K562 (cell line): ENCODE measurements around the gene PABPC1L. TPM values are rescaled to one million over a fixed set of nuclear protein-coding genes. Genes with fewer than 3 reads are reported as not detected.

Experiments
- ASH1L ChIP-seq: fragments of 450-650 bp; IDR thresholded peaks from 2 replicates; pipeline ENCODE4 v1.6.1; 2018; ENCODE audit warnings: borderline replicate concordance, mild to moderate bottlenecking, low read depth; ENCODE audit not compliant: partially characterized antibody
- ATF7 ChIP-seq: fragments of 450-650 bp; IDR thresholded peaks from 2 replicates; pipeline ENCODE4 v1.7.1; 2014; ENCODE audit warnings: mild to moderate bottlenecking, moderate library complexity
- POLR2AphosphoS2 ChIP-seq: IDR thresholded peaks from 2 replicates; pipeline ENCODE4 v1.6.1; 2012; ENCODE audit warnings: low read length, improper control_type of control experiment
- SMARCB1 ChIP-seq: IDR thresholded peaks from 2 replicates; pipeline ENCODE4 v1.6.1; 2011; ENCODE audit warnings: improper control_type of control experiment, low read depth; ENCODE audit not compliant: insufficient read length
- SMARCC2 ChIP-seq: fragments of 450-650 bp; IDR thresholded peaks from 2 replicates; pipeline ENCODE4 v1.6.1; 2017; ENCODE audit warnings: antibody characterized with exemption, moderate library complexity, mild to moderate bottlenecking, low read depth
- ZBTB7A ChIP-seq: IDR thresholded peaks from 2 replicates; pipeline ENCODE4 v1.6.1; 2011; ENCODE audit warnings: low read depth, mild to moderate bottlenecking, low read length, moderate library complexity, borderline replicate concordance; ENCODE audit not compliant: control insufficient read depth
- polyA plus RNA-seq, 8 experiments: library from polyadenylated mRNA; depleted of rRNA in 4 of 8; stranded (reverse) in 5 of 8; unstranded in 3 of 8; fragments of >200 nt; fragmentation: Nextera tagmentation in 2 of 8; fragmentation: Illumina TruSeq in 1 of 8; extraction: Ambion mirVana in 2 of 8; extraction: Trizol in 1 of 8; gene quantifications; 2 replicates each; pipeline versions ENCODE4 v1.2.1 to v1.2.3, GENCODE V29; 2011 to 2014; ENCODE audit warnings: inconsistent platforms in 1 of 8, missing spikeins in 1 of 8
- total RNA-seq, 7 experiments: library from RNA; depleted of rRNA in 6 of 7; stranded (reverse); fragments of >200 nt in 6 of 7; fragmentation: Illumina TruSeq in 2 of 7; extraction: Trizol in 2 of 7; gene quantifications; 2 replicates each; pipeline versions ENCODE4 v1.2.1 to v1.2.3, GENCODE V29; 2011 to 2021; ENCODE audit warnings: low replicate concordance in 1 of 7
- TF ChIP-seq, protein P1 (sequence below), 2 experiments: fragments of 450-650 bp; formaldehyde crosslinking in 1 of 2; IDR thresholded peaks; 2 replicates each; pipeline versions ENCODE4 v1.4.0 to v1.6.1; 2014 to 2020; ENCODE audit warnings: mild to moderate bottlenecking in 2 of 2, borderline replicate concordance in 1 of 2, low read depth in 1 of 2
- TF ChIP-seq, protein P2 (sequence below): sonication (generic); formaldehyde crosslinking; IDR thresholded peaks from 2 replicates; pipeline ENCODE4 v1.8.1; 2023; ENCODE audit warnings: mild to moderate bottlenecking, missing genetic modification reagents
- TF ChIP-seq, protein P3 (sequence below): sonication (generic); IDR thresholded peaks from 2 replicates; pipeline ENCODE4 v1.6.1; 2016
- TF ChIP-seq, protein P4 (sequence below): fragments of 450-650 bp; IDR thresholded peaks from 2 replicates; pipeline ENCODE4 v1.6.1; 2016; ENCODE audit warnings: low read depth, mild to moderate bottlenecking, moderate library complexity
- TF ChIP-seq, protein P5 (sequence below): fragments of 150-350 bp; IDR thresholded peaks from 2 replicates; pipeline ENCODE4 v1.6.1; 2014; ENCODE audit warnings: low read depth, mild to moderate bottlenecking, low read length, borderline replicate concordance

Gene PABPC1L
- total and polyA plus RNA-seq, 9 of the 15 experiments (the other 6 are each of a cell fraction or from before 2014, with no cell fraction given), result 6.0 to 90.3 (median 15.8) TPM

DNA sequence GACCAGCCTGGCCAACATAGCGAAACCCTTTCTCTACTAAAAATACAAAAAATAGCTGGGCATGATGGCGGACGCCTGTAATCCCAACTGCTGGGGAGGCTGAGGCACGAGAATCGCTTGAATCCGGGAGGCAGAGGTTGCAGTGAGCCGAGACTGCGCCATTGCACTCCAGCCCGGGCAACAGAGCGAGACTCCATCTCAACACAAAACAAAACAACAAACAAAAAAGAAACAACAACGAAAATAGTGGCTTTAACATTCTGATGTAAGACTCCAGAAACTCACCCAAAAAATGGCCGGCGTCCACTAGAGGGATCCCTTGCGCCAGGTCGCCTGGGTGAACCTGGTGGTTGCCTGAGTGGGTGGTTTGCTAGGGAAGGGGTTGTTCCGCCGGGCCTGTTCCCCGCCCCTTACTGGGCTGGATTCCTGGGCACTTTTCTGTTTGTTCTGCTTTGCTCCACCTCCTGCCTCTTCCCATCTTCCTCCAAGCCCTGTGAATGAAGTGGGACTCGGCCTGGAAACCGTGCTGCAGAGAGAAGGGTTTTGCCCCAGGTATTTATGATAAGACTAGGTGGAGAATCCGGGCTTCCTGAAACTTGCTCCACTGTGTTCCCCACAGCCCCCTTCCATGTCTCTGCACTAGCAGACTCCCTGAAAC, 1.5 kb downstream of the PABPC1L start (continued):
- TF ChIP-seq, protein P1, sequence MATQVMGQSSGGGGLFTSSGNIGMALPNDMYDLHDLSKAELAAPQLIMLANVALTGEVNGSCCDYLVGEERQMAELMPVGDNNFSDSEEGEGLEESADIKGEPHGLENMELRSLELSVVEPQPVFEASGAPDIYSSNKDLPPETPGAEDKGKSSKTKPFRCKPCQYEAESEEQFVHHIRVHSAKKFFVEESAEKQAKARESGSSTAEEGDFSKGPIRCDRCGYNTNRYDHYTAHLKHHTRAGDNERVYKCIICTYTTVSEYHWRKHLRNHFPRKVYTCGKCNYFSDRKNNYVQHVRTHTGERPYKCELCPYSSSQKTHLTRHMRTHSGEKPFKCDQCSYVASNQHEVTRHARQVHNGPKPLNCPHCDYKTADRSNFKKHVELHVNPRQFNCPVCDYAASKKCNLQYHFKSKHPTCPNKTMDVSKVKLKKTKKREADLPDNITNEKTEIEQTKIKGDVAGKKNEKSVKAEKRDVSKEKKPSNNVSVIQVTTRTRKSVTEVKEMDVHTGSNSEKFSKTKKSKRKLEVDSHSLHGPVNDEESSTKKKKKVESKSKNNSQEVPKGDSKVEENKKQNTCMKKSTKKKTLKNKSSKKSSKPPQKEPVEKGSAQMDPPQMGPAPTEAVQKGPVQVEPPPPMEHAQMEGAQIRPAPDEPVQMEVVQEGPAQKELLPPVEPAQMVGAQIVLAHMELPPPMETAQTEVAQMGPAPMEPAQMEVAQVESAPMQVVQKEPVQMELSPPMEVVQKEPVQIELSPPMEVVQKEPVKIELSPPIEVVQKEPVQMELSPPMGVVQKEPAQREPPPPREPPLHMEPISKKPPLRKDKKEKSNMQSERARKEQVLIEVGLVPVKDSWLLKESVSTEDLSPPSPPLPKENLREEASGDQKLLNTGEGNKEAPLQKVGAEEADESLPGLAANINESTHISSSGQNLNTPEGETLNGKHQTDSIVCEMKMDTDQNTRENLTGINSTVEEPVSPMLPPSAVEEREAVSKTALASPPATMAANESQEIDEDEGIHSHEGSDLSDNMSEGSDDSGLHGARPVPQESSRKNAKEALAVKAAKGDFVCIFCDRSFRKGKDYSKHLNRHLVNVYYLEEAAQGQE (IDR thresholded peaks at IDR 0.05; ENCODE audit: borderline replicate concordance), result peak; percentile 20; the same call in 1 of the 2 replicates
- TF ChIP-seq, protein P1 (CRISPR knock-in tag; IDR thresholded peaks at IDR 0.05; ENCODE audit: low read depth), result no peak
- TF ChIP-seq, protein P2, sequence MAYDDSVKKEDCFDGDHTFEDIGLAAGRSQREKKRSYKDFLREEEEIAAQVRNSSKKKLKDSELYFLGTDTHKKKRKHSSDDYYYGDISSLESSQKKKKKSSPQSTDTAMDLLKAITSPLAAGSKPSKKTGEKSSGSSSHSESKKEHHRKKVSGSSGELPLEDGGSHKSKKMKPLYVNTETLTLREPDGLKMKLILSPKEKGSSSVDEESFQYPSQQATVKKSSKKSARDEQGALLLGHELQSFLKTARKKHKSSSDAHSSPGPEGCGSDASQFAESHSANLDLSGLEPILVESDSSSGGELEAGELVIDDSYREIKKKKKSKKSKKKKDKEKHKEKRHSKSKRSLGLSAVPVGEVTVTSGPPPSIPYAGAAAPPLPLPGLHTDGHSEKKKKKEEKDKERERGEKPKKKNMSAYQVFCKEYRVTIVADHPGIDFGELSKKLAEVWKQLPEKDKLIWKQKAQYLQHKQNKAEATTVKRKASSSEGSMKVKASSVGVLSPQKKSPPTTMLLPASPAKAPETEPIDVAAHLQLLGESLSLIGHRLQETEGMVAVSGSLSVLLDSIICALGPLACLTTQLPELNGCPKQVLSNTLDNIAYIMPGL, result no peak
- TF ChIP-seq, protein P3, sequence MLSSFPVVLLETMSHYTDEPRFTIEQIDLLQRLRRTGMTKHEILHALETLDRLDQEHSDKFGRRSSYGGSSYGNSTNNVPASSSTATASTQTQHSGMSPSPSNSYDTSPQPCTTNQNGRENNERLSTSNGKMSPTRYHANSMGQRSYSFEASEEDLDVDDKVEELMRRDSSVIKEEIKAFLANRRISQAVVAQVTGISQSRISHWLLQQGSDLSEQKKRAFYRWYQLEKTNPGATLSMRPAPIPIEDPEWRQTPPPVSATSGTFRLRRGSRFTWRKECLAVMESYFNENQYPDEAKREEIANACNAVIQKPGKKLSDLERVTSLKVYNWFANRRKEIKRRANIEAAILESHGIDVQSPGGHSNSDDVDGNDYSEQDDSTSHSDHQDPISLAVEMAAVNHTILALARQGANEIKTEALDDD, result 0 out of 2 replicates have a peak, but pooled peaks have one; percentile 33
- peak; percentile 33; the same call in 1 of the 2 replicates for TF ChIP-seq ZBTB7A
- TF ChIP-seq, protein P4, sequence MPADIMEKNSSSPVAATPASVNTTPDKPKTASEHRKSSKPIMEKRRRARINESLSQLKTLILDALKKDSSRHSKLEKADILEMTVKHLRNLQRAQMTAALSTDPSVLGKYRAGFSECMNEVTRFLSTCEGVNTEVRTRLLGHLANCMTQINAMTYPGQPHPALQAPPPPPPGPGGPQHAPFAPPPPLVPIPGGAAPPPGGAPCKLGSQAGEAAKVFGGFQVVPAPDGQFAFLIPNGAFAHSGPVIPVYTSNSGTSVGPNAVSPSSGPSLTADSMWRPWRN, result no peak
- TF ChIP-seq ASH1L, result no peak
- TF ChIP-seq SMARCB1, result no peak
- peak; percentile 77 for TF ChIP-seq ATF7
- no peak for TF ChIP-seq SMARCC2
- TF ChIP-seq POLR2AphosphoS2, result no peak
- TF ChIP-seq, protein P5, sequence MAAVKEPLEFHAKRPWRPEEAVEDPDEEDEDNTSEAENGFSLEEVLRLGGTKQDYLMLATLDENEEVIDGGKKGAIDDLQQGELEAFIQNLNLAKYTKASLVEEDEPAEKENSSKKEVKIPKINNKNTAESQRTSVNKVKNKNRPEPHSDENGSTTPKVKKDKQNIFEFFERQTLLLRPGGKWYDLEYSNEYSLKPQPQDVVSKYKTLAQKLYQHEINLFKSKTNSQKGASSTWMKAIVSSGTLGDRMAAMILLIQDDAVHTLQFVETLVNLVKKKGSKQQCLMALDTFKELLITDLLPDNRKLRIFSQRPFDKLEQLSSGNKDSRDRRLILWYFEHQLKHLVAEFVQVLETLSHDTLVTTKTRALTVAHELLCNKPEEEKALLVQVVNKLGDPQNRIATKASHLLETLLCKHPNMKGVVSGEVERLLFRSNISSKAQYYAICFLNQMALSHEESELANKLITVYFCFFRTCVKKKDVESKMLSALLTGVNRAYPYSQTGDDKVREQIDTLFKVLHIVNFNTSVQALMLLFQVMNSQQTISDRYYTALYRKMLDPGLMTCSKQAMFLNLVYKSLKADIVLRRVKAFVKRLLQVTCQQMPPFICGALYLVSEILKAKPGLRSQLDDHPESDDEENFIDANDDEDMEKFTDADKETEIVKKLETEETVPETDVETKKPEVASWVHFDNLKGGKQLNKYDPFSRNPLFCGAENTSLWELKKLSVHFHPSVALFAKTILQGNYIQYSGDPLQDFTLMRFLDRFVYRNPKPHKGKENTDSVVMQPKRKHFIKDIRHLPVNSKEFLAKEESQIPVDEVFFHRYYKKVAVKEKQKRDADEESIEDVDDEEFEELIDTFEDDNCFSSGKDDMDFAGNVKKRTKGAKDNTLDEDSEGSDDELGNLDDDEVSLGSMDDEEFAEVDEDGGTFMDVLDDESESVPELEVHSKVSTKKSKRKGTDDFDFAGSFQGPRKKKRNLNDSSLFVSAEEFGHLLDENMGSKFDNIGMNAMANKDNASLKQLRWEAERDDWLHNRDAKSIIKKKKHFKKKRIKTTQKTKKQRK, result no peak
